H9 (cell line): ENCODE results near the gene PLXNB3. TPM values are rescaled to one million over a fixed set of nuclear protein-coding genes. Genes with fewer than 3 reads are reported as not detected.

Experiments used
- DNase-seq: peaks from one replicate; pipeline ENCODE4 v3.0.0-alpha.2; 2017
- H2AFZ ChIP-seq: one replicate; pipeline ENCODE4 v1.6.1; 2013; ENCODE audit warnings: mild to moderate bottlenecking, low read length, control low read depth, moderate library complexity
- H2AK5ac ChIP-seq: 2 replicates; pipeline ENCODE4 v1.6.1; 2013; ENCODE audit warnings: low read length, control low read depth, mixed read lengths; ENCODE audit not compliant: insufficient read length
- H2BK120ac ChIP-seq: one replicate; pipeline ENCODE4 v1.6.1; 2013; ENCODE audit warnings: low read depth, mild to moderate bottlenecking, low read length, control low read depth, inconsistent platforms; ENCODE audit not compliant: poor library complexity, severe bottlenecking
- H2BK12ac ChIP-seq: 2 replicates; pipeline ENCODE4 v1.6.1; 2013; ENCODE audit warnings: low read length, control low read depth, mixed read lengths, low read depth; ENCODE audit not compliant: insufficient read length
- H2BK15ac ChIP-seq: 2 replicates; pipeline ENCODE4 v1.6.1; 2013; ENCODE audit warnings: low read depth, low read length, control low read depth
- H2BK20ac ChIP-seq: one replicate; pipeline ENCODE4 v1.6.1; 2013; ENCODE audit warnings: low read depth, mild to moderate bottlenecking, low read length, control low read depth, inconsistent platforms; ENCODE audit not compliant: poor library complexity, severe bottlenecking
- H2BK5ac ChIP-seq: 2 replicates; pipeline ENCODE4 v1.6.1; 2013; ENCODE audit warnings: low read length, control low read depth, mixed read lengths; ENCODE audit not compliant: insufficient read length
- H3K14ac ChIP-seq: 2 replicates; pipeline ENCODE4 v1.6.1; 2013; ENCODE audit warnings: low read length, control low read depth; ENCODE audit not compliant: insufficient read depth
- H3K18ac ChIP-seq: 2 replicates; pipeline ENCODE4 v1.6.1; 2013; ENCODE audit warnings: low read depth, mild to moderate bottlenecking, mixed read lengths, low read length, control low read depth; ENCODE audit not compliant: insufficient read length
- H3K23ac ChIP-seq: 2 replicates; pipeline ENCODE4 v1.6.1; 2013; ENCODE audit warnings: low read length, control low read depth, mixed read lengths, low read depth; ENCODE audit not compliant: insufficient read length
- H3K23me2 ChIP-seq: 2 replicates; pipeline ENCODE4 v1.6.1; 2013; ENCODE audit warnings: low read depth, mild to moderate bottlenecking, mixed read lengths, low read length, control low read depth; ENCODE audit not compliant: insufficient read length, poor library complexity, severe bottlenecking
- H3K27ac ChIP-seq: 2 replicates; pipeline ENCODE4 v1.5.1; 2013; ENCODE audit warnings: low read length, control low read depth, mixed read lengths, low read depth; ENCODE audit not compliant: insufficient read length
- H3K27me3 ChIP-seq: 2 replicates; pipeline ENCODE4 v1.6.1; 2013; ENCODE audit warnings: low read length, control low read depth, inconsistent platforms; ENCODE audit not compliant: insufficient read depth
- H3K4ac ChIP-seq: 2 replicates; pipeline ENCODE4 v1.6.1; 2013; ENCODE audit warnings: low read depth, mild to moderate bottlenecking, control low read depth, inconsistent platforms, low read length, moderate library complexity
- H3K4me1 ChIP-seq: 2 replicates; pipeline ENCODE4 v1.6.1; 2013; ENCODE audit warnings: low read length, control low read depth, inconsistent platforms; ENCODE audit not compliant: insufficient read depth
- H3K4me2 ChIP-seq: 2 replicates; pipeline ENCODE4 v1.6.1; 2013; ENCODE audit warnings: low read length, control low read depth, mixed read lengths; ENCODE audit not compliant: insufficient read length, insufficient read depth
- H3K56ac ChIP-seq: 2 replicates; pipeline ENCODE4 v1.6.1; 2013; ENCODE audit warnings: low read depth, mild to moderate bottlenecking, mixed read lengths, low read length, control low read depth; ENCODE audit not compliant: insufficient read length
- H3K79me1 ChIP-seq: 2 replicates; pipeline ENCODE4 v1.6.1; 2013; ENCODE audit warnings: low read depth, mild to moderate bottlenecking, moderate library complexity, low read length, control low read depth, inconsistent platforms; ENCODE audit not compliant: insufficient read depth, poor library complexity, severe bottlenecking
- H3K79me2 ChIP-seq: 2 replicates; pipeline ENCODE4 v1.6.1; 2013; ENCODE audit warnings: low read length, control low read depth, inconsistent platforms; ENCODE audit not compliant: insufficient read depth
- H3K9ac ChIP-seq: 2 replicates; pipeline ENCODE4 v1.6.1; 2013; ENCODE audit warnings: low read length, control low read depth, mixed read lengths; ENCODE audit not compliant: insufficient read length; ENCODE audit errors: extremely low read depth
- H3K9me3 ChIP-seq: one replicate; pipeline ENCODE4 v1.6.1; 2013; ENCODE audit warnings: low read depth, low read length, inconsistent platforms; ENCODE audit not compliant: control insufficient read depth
- H3T11ph ChIP-seq: one replicate; pipeline ENCODE4 v1.6.1; 2013; ENCODE audit warnings: mild to moderate bottlenecking, low read length, control low read depth, inconsistent platforms
- H4K20me1 ChIP-seq: one replicate; pipeline ENCODE4 v1.6.1; 2013; ENCODE audit not compliant: control insufficient read depth, insufficient read length, insufficient read depth
- H4K5ac ChIP-seq: 2 replicates; pipeline ENCODE4 v1.6.1; 2013; ENCODE audit warnings: low read depth, mild to moderate bottlenecking, mixed read lengths, low read length, control low read depth; ENCODE audit not compliant: insufficient read length
- H4K8ac ChIP-seq: replicated peaks from 2 replicates; pipeline ENCODE4 v1.6.1; 2013; ENCODE audit warnings: low read length, control low read depth, mixed read lengths, low read depth; ENCODE audit not compliant: insufficient read length
- H4K91ac ChIP-seq: 2 replicates; pipeline ENCODE4 v1.6.1; 2013; ENCODE audit warnings: low read depth, mild to moderate bottlenecking, moderate library complexity, mixed read lengths, low read length, control low read depth; ENCODE audit not compliant: insufficient read length
- H3K27ac Mint-ChIP-seq, 3 experiments: 2 replicates in 2 of 3; 3 replicates in 1 of 3; pipeline ENCODE4 v1.8.0; 2020 to 2021; ENCODE audit warnings: mixed read lengths in 3 of 3, mild to moderate bottlenecking in 1 of 3, moderate library complexity in 1 of 3
- H3K27me3 Mint-ChIP-seq: 2 replicates; pipeline ENCODE4 v1.8.0; 2021; ENCODE audit warnings: low read depth, mild to moderate bottlenecking, moderate library complexity, mixed read lengths
- H3K36me3 Mint-ChIP-seq, 3 experiments: 2 replicates in 2 of 3; 3 replicates in 1 of 3; pipeline ENCODE4 v1.8.0; 2020 to 2021; ENCODE audit warnings: low read depth in 3 of 3, mixed read lengths in 3 of 3; ENCODE audit not compliant: insufficient read depth in 1 of 3
- H3K4me1 Mint-ChIP-seq, 2 experiments: 2 replicates each; pipeline ENCODE4 v1.8.0; 2020; ENCODE audit warnings: mixed read lengths in 2 of 2
- H3K4me3 Mint-ChIP-seq, 2 experiments: 2 replicates in 1 of 2; 3 replicates in 1 of 2; pipeline ENCODE4 v1.8.0; 2020 to 2021; ENCODE audit warnings: mild to moderate bottlenecking in 2 of 2, mixed read lengths in 2 of 2, moderate library complexity in 1 of 2
- H3K9me3 Mint-ChIP-seq, 2 experiments: 2 replicates in 1 of 2; 3 replicates in 1 of 2; pipeline ENCODE4 v1.8.0; 2020; ENCODE audit warnings: mild to moderate bottlenecking in 2 of 2, mixed read lengths in 2 of 2, moderate library complexity in 1 of 2
- WGBS: extraction: QIAGEN DNeasy Blood & Tissue Kit; methylation state at CpG from one replicate; pipeline ENCODE4 v1.1.7; 2013; ENCODE audit warnings: missing lambda C conversion rate, low lambda C conversion rate, mixed read lengths; ENCODE audit not compliant: insufficient read length; ENCODE audit errors: extremely low coverage; 5-methylcytosine and 5-hydroxymethylcytosine counted together
- total RNA-seq: library from RNA; stranded (reverse); gene quantifications from 2 replicates; pipeline ENCODE4 v1.2.1, GENCODE V29; 2021
- TF ChIP-seq, protein P1 (sequence below): fragments of 200-600 bp; sonication (generic); conservative IDR thresholded peaks from 3 replicates; pipeline ENCODE4 v1.8.0; 2021; ENCODE audit warnings: antibody characterized with exemption, mild to moderate bottlenecking

PLXNB3 gene
- total RNA-seq, 1 experiment from 2014 or later = 1.9 TPM

DNA sequence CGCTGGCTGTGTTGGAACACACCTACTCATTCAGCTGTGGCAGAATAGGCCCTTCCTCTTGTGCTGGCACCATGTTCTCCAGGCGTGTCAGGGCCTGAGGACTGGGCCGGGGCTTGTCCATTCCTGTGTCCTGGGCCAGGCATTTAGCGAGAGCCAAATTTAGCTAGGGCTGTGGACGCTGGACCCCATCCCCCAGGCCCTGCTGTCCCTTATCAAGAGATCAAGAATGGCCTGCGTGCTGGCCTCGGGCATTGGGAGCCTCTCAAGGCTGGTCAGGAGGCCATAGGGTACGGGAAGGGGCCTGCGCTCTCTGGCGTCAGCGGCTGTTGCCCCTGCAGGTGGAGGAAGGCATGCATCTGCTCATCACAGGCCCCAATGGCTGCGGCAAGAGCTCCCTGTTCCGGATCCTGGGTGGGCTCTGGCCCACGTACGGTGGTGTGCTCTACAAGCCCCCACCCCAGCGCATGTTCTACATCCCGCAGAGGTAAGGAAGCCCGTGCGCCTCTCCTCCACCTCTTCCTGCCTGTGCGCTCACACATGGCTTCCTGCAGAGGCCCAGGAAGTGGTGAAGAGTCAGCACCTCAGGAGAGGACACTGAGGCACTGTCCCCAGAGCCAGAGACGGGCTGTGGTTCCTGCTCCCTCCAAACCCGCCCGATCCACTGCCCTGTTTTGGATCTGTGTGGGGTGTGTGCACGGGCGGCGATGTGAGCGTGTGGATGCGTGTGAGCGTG, 24.1 kb upstream of the PLXNB3 start:
- Histone ChIP-seq H4K91ac (no peak overlapping the region), H4K8ac (no peak overlapping the region), H3K23ac (no peak overlapping the region), H3K27ac (no peak overlapping the region), H2BK20ac (no peak overlapping the region), H3K9ac (no peak overlapping the region), H2BK120ac (no peak overlapping the region), H3K18ac (no peak overlapping the region), H3K4me1 (no peaks in the 10 kb centered on the region), H3K79me2 (no peaks in the 10 kb centered on the region), H3K9me3 (peaks cover 13% of the 10 kb centered on the region), H4K20me1 (no peaks in the 10 kb centered on the region), H4K5ac (no peak overlapping the region), H3K79me1 (no peaks in the 10 kb centered on the region), H2BK5ac (no peak overlapping the region), H3K56ac (no peak overlapping the region), H3K4me2 (no peak overlapping the region), H2BK12ac (no peak overlapping the region), H3K4ac (no peak overlapping the region), H2AFZ (no peak overlapping the region), H2BK15ac (no peak overlapping the region), H2AK5ac (no peak overlapping the region), H3K27me3 (no peaks in the 10 kb centered on the region), H3K23me2 (peaks cover 7% of the 10 kb centered on the region), H3T11ph (no peak overlapping the region), H3K14ac (no peak overlapping the region)
- no CpG with 5 or more reads among the region's 29 CpGs for WGBS
- TF ChIP-seq, protein P1, sequence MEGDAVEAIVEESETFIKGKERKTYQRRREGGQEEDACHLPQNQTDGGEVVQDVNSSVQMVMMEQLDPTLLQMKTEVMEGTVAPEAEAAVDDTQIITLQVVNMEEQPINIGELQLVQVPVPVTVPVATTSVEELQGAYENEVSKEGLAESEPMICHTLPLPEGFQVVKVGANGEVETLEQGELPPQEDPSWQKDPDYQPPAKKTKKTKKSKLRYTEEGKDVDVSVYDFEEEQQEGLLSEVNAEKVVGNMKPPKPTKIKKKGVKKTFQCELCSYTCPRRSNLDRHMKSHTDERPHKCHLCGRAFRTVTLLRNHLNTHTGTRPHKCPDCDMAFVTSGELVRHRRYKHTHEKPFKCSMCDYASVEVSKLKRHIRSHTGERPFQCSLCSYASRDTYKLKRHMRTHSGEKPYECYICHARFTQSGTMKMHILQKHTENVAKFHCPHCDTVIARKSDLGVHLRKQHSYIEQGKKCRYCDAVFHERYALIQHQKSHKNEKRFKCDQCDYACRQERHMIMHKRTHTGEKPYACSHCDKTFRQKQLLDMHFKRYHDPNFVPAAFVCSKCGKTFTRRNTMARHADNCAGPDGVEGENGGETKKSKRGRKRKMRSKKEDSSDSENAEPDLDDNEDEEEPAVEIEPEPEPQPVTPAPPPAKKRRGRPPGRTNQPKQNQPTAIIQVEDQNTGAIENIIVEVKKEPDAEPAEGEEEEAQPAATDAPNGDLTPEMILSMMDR = no peak
- H3K4me3 Mint-ChIP-seq = no peak overlapping the region
- H3K9me3 Mint-ChIP-seq = peaks cover 61 to 75% of the 10 kb centered on the region in 2 experiments
- H3K27me3 Mint-ChIP-seq = no peaks in the 10 kb centered on the region
- H3K36me3 Mint-ChIP-seq = peaks cover 7 to 19% (median 9%) of the 10 kb centered on the region in 3 experiments; a peak in 5 of 7 replicates
- no peak overlapping the region for H3K27ac Mint-ChIP-seq
- peaks cover 7 to 12% of the 10 kb centered on the region in 2 experiments for H3K4me1 Mint-ChIP-seq
- DNase-seq = no peak
